Keratinocyte (primary cell): Measurements from ENCODE around the gene TOR4A. TPM values are rescaled to one million over a fixed set of nuclear protein-coding genes. Genes with fewer than 3 reads are reported as not detected.

ENCODE experiments used
- DNase-seq: peaks from one replicate; pipeline ENCODE4 v3.0.0-alpha.2; 2011; ENCODE audit warnings: low read depth, missing footprints, low spot score
- FAIRE-seq: peaks from 2 replicates; lab custom pipeline; 2011; peaks lifted over from hg19 to GRCh38; lab: Jason Lieb, UNC
- H2AFZ ChIP-seq: 2 replicates; pipeline ENCODE4 v1.6.0; 2012; ENCODE audit warnings: low read length, control low read depth, inconsistent platforms; ENCODE audit not compliant: control insufficient read depth
- H3K27ac ChIP-seq: 2 replicates; pipeline ENCODE4 v1.5.1; 2011; ENCODE audit warnings: low read length; ENCODE audit not compliant: control insufficient read depth, insufficient read depth
- H3K27me3 ChIP-seq: 3 replicates; pipeline ENCODE4 v1.6.0; 2011; ENCODE audit warnings: low read length; ENCODE audit not compliant: control insufficient read depth, insufficient read depth; ENCODE audit errors: extremely low read depth
- H3K36me3 ChIP-seq, 2 experiments: 2 replicates in 1 of 2; 3 replicates in 1 of 2; pipeline ENCODE4 v1.5.1; 2011; ENCODE audit warnings: low read length in 2 of 2, mild to moderate bottlenecking in 1 of 2; ENCODE audit not compliant: control insufficient read depth in 2 of 2, insufficient read depth in 2 of 2; ENCODE audit errors: extremely low read depth in 1 of 2
- H3K4me1 ChIP-seq: 3 replicates; pipeline ENCODE4 v1.5.1; 2011; ENCODE audit warnings: low read length; ENCODE audit not compliant: control insufficient read depth, insufficient read depth; ENCODE audit errors: extremely low read depth
- H3K4me2 ChIP-seq: 3 replicates; pipeline ENCODE4 v1.6.0; 2011; ENCODE audit warnings: low read depth, low read length; ENCODE audit not compliant: control insufficient read depth, insufficient read depth; ENCODE audit errors: extremely low read depth
- H3K4me3 ChIP-seq, 3 experiments: fragments of 200-600 bp in 1 of 3; sonication (generic) in 1 of 3; 2 replicates in 2 of 3; 3 replicates in 1 of 3; pipeline ENCODE4 v1.5.1; 2011 to 2016; ENCODE audit warnings: low read length in 3 of 3, mild to moderate bottlenecking in 3 of 3, control low read depth in 2 of 3, inconsistent platforms in 1 of 3, low read depth in 1 of 3, mixed read lengths in 1 of 3, mixed run types in 1 of 3, moderate library complexity in 1 of 3; ENCODE audit not compliant: control insufficient read depth in 2 of 3, insufficient read depth in 2 of 3; ENCODE audit errors: extremely low read depth in 1 of 3
- H3K79me2 ChIP-seq: 2 replicates; pipeline ENCODE4 v1.6.0; 2012; ENCODE audit warnings: low read length; ENCODE audit not compliant: control insufficient read depth, insufficient read depth
- H3K9ac ChIP-seq: 3 replicates; pipeline ENCODE4 v1.6.0; 2011; ENCODE audit warnings: low read length; ENCODE audit not compliant: control insufficient read depth, insufficient read depth; ENCODE audit errors: extremely low read depth
- H3K9me1 ChIP-seq: 3 replicates; pipeline ENCODE4 v1.6.0; 2011; ENCODE audit warnings: low read length; ENCODE audit not compliant: control insufficient read depth, insufficient read depth; ENCODE audit errors: extremely low read depth
- H3K9me3 ChIP-seq: 2 replicates; pipeline ENCODE4 v1.5.1; 2012; ENCODE audit warnings: low read depth, low read length; ENCODE audit not compliant: control insufficient read depth
- H4K20me1 ChIP-seq: 3 replicates; pipeline ENCODE4 v1.6.0; 2011; ENCODE audit warnings: low read length; ENCODE audit not compliant: control insufficient read depth, insufficient read depth; ENCODE audit errors: extremely low read depth
- EZH2 ChIP-seq: IDR thresholded peaks from one replicate; pipeline ENCODE4 v1.6.1; 2012; ENCODE audit warnings: inconsistent platforms, mild to moderate bottlenecking, low read length, moderate library complexity
- dilution Hi-C: fragments of 300-500 bp; cut with MboI; formaldehyde crosslinking; loops from one replicate; pipeline ENCODE4 v1.7.0; 2020; ENCODE audit warnings: low sequenced_read_pairs; ENCODE audit not compliant: extremely low pct_ligation_motif_present
- polyA plus RNA-seq, 5 experiments: library from polyadenylated mRNA; depleted of rRNA in 3 of 5; stranded (reverse) in 3 of 5; stranded (forward) in 1 of 5; unstranded in 1 of 5; fragments of >200 nt; gene quantifications; 1 replicate in 1 of 5; 2 replicates in 3 of 5; 3 replicates in 1 of 5; pipeline versions ENCODE4 v1.2.1 to v1.2.3, GENCODE V29; 2011 to 2012; ENCODE audit warnings: missing spikeins in 2 of 5, low read depth in 1 of 5, low replicate concordance in 1 of 5
- TF ChIP-seq, protein P1 (sequence below), 3 experiments: IDR thresholded peaks in 1 of 3; conservative IDR thresholded peaks in 1 of 3; optimal IDR thresholded peaks in 1 of 3; 2 replicates in 2 of 3; 3 replicates in 1 of 3; pipeline versions ENCODE3 to v1.5.1; 2011; ENCODE audit warnings: low read length in 3 of 3, mild to moderate bottlenecking in 3 of 3, moderate library complexity in 2 of 3, control low read depth in 1 of 3, inconsistent platforms in 1 of 3; ENCODE audit not compliant: insufficient read depth in 2 of 3; ENCODE audit errors: extremely low read depth in 1 of 3

The TOR4A gene
- polyA plus RNA-seq, 1 donor (not counting 4 experiments of a cell fraction or from before 2014, with no cell fraction given), result 5.8 TPM

DNA sequence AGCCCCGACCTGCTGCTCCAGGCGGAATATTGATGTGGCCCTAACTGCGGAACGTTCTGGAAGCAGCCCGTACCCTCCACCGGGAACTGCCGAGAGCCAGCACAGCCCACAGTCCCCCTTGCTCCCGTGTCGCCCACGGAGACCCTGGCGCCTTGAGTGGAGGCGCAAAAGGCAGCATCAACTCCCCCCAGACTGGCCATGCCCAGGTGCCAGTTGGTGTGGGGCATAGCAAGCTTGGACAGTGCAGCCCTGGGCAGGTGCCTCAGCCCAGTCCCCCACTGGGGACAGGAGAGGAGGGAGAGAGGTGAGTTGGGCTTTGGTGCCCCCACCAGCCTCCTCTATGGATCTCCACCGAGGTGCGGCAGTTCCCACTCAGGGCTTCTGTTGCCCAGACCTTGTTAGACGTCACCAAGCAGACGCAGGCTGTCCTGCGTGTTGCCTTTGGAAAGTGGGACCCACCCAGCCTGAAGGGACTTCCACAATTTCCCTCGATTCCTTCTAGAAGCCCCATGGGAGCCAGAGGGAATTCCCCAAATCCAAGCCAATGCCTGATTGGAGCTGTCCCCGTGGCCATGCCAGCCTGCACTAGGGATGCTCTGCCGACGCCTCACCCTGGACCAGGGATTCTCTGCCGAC is 44.3 kb downstream of the TOR4A start:
- Histone ChIP-seq H3K9me1 (no peaks in the 10 kb centered on the region), H2AFZ (no peak overlapping the region), H3K4me2 (no peak overlapping the region), H3K79me2 (no peaks in the 10 kb centered on the region), H3K4me3 (no peak overlapping the region), H3K36me3 (no peaks in the 10 kb centered on the region), H3K27me3 (peaks cover 8% of the 10 kb centered on the region), H3K4me1 (no peaks in the 10 kb centered on the region), H3K9me3 (no peaks in the 10 kb centered on the region), H3K9ac (no peak overlapping the region), H4K20me1 (no peaks in the 10 kb centered on the region), H3K27ac (no peak overlapping the region)
- no peak for TF ChIP-seq EZH2
- TF ChIP-seq, protein P1, sequence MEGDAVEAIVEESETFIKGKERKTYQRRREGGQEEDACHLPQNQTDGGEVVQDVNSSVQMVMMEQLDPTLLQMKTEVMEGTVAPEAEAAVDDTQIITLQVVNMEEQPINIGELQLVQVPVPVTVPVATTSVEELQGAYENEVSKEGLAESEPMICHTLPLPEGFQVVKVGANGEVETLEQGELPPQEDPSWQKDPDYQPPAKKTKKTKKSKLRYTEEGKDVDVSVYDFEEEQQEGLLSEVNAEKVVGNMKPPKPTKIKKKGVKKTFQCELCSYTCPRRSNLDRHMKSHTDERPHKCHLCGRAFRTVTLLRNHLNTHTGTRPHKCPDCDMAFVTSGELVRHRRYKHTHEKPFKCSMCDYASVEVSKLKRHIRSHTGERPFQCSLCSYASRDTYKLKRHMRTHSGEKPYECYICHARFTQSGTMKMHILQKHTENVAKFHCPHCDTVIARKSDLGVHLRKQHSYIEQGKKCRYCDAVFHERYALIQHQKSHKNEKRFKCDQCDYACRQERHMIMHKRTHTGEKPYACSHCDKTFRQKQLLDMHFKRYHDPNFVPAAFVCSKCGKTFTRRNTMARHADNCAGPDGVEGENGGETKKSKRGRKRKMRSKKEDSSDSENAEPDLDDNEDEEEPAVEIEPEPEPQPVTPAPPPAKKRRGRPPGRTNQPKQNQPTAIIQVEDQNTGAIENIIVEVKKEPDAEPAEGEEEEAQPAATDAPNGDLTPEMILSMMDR (optimal IDR thresholded peaks at IDR 0.05 in 1 of 3, IDR thresholded peaks at IDR 0.05 in 1 of 3, conservative IDR thresholded peaks at IDR 0.05 in 1 of 3; ENCODE audit: extremely low read depth in 1 of 3, insufficient read depth in 2 of 3, low read length in 3 of 3), result no peak
- dilution Hi-C loops, result no loop called here
- no peak for FAIRE-seq
- DNase-seq, result no peak

DNA sequence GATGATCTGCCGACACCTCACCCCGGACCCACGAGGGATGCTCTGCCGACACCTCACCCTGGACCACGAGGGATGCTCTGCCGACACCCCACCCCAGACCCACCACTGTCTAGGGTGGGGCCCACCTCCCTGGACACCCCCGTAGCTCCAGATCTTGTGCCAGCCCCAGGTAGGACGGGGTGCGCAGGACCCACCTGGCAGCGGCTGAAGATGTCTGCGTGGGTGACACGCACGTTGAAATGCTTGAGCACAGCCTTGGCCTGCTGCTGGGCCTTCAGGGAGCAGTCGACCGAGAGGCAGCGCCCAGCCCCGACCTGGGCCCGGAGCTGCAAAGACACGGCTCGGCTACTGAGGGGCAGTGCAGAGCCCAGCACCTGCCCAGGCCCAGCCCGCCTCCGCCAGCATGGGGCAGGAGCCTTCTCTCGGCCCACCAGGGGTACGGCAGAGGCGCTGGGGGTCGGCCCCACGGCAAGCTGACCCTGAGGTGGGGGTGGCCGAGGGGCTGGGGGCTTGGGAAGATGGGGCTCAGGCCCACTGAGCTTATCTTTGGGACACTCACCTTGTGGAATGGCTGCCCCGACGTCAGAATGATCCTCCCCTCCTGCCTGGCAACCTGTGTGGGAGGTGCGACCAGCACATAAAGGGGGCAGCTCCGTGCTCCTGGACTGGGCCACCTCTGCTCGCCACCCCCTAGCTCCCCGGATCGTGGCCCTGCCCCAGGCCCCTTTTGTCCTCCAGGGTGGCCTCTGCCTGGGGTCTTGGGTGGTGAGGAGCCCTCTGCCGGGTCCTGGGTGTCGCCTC is 46.2 kb downstream of the TOR4A start:
- no peak overlapping the region for H3K4me3 ChIP-seq
- H3K4me1 ChIP-seq, result no peaks in the 10 kb centered on the region
- DNase-seq (no peak), FAIRE-seq (no peak)
- no peak for TF ChIP-seq EZH2
- TF ChIP-seq, protein P1 (optimal IDR thresholded peaks at IDR 0.05 in 1 of 3, IDR thresholded peaks at IDR 0.05 in 1 of 3, conservative IDR thresholded peaks at IDR 0.05 in 1 of 3; ENCODE audit: extremely low read depth in 1 of 3, insufficient read depth in 2 of 3, low read length in 3 of 3), result no peak
- H3K9ac ChIP-seq, result no peak overlapping the region
- H3K27me3 ChIP-seq, result no peaks in the 10 kb centered on the region
- dilution Hi-C loops, result no loop called here
- no peaks in the 10 kb centered on the region for H3K79me2 ChIP-seq
- no peak overlapping the region for H2AFZ ChIP-seq
- no peaks in the 10 kb centered on the region for H3K9me1 ChIP-seq
- H3K36me3 ChIP-seq, result no peaks in the 10 kb centered on the region
- H3K9me3 ChIP-seq, result no peaks in the 10 kb centered on the region
- no peak overlapping the region for H3K4me2 ChIP-seq
- no peaks in the 10 kb centered on the region for H4K20me1 ChIP-seq
- no peak overlapping the region for H3K27ac ChIP-seq
